Measurements from ENCODE around the gene MLH1.

Gene MLH1

GRCh38 chr3:37074178-37074577 is 80.9 kb downstream of the MLH1 start:
- no peak for TF ChIP-seq GATA2 (IDR thresholded peaks at IDR 0.05; ENCODE audit: low read depth, low read length)
- TF ChIP-seq GATA3 (IDR thresholded peaks at IDR 0.05; ENCODE audit: low read depth, low read length), result no peak

- TF ChIP-seq GATA3 (IDR thresholded peaks at IDR 0.05; ENCODE audit: low read depth, low read length) (no peak), GATA2 (IDR thresholded peaks at IDR 0.05; ENCODE audit: low read depth, low read length) (no peak)
Measured at GRCh38 chr3:37075955-37076354, 82.6 kb downstream of the MLH1 start.

- TF ChIP-seq GATA3 (IDR thresholded peaks at IDR 0.05; ENCODE audit: low read depth, low read length) (no peak), GATA2 (IDR thresholded peaks at IDR 0.05; ENCODE audit: low read depth, low read length) (no peak)
Measured at GRCh38 chr3:37082317-37082716, 89.0 kb downstream of the MLH1 start.

- TF ChIP-seq GATA3 (IDR thresholded peaks at IDR 0.05; ENCODE audit: low read depth, low read length), result no peak
- TF ChIP-seq GATA2 (IDR thresholded peaks at IDR 0.05; ENCODE audit: low read depth, low read length), result no peak
Measured at GRCh38 chr3:37086918-37087317, 93.6 kb downstream of the MLH1 start.

GRCh38 chr3:37087870-37088269 is 94.6 kb downstream of the MLH1 start:
- TF ChIP-seq GATA3 (IDR thresholded peaks at IDR 0.05; ENCODE audit: low read depth, low read length), result no peak
- TF ChIP-seq GATA2 (IDR thresholded peaks at IDR 0.05; ENCODE audit: low read depth, low read length), result no peak

- TF ChIP-seq GATA2 (IDR thresholded peaks at IDR 0.05; ENCODE audit: low read depth, low read length), result no peak
- no peak for TF ChIP-seq GATA3 (IDR thresholded peaks at IDR 0.05; ENCODE audit: low read depth, low read length)
Measured at GRCh38 chr3:37092484-37092883, 99.2 kb downstream of the MLH1 start.

- no peak for TF ChIP-seq GATA3 (IDR thresholded peaks at IDR 0.05; ENCODE audit: low read depth, low read length)
- no peak for TF ChIP-seq GATA2 (IDR thresholded peaks at IDR 0.05; ENCODE audit: low read depth, low read length)
Measured at GRCh38 chr3:37093481-37093880, 100.2 kb downstream of the MLH1 start.

- TF ChIP-seq GATA3 (IDR thresholded peaks at IDR 0.05; ENCODE audit: low read depth, low read length) (no peak), GATA2 (IDR thresholded peaks at IDR 0.05; ENCODE audit: low read depth, low read length) (no peak)
Measured at GRCh38 chr3:37094636-37095035, 101.3 kb downstream of the MLH1 start.

- no peak for TF ChIP-seq GATA3 (IDR thresholded peaks at IDR 0.05; ENCODE audit: low read depth, low read length)
- no peak for TF ChIP-seq GATA2 (IDR thresholded peaks at IDR 0.05; ENCODE audit: low read depth, low read length)
Measured at GRCh38 chr3:37096288-37096687, 103.0 kb downstream of the MLH1 start.

GRCh38 chr3:37096975-37097374 is 103.7 kb downstream of the MLH1 start:
- no peak for TF ChIP-seq GATA3 (IDR thresholded peaks at IDR 0.05; ENCODE audit: low read depth, low read length)
- no peak for TF ChIP-seq GATA2 (IDR thresholded peaks at IDR 0.05; ENCODE audit: low read depth, low read length)

- no peak for TF ChIP-seq GATA2 (IDR thresholded peaks at IDR 0.05; ENCODE audit: low read depth, low read length)
- no peak for TF ChIP-seq GATA3 (IDR thresholded peaks at IDR 0.05; ENCODE audit: low read depth, low read length)
Measured at GRCh38 chr3:37097776-37098175, 104.5 kb downstream of the MLH1 start.

- TF ChIP-seq GATA2 (IDR thresholded peaks at IDR 0.05; ENCODE audit: low read depth, low read length) (no peak), GATA3 (IDR thresholded peaks at IDR 0.05; ENCODE audit: low read depth, low read length) (no peak)
Measured at GRCh38 chr3:37098884-37099283, 105.6 kb downstream of the MLH1 start.

- TF ChIP-seq GATA3 (IDR thresholded peaks at IDR 0.05; ENCODE audit: low read depth, low read length), result no peak
- TF ChIP-seq GATA2 (IDR thresholded peaks at IDR 0.05; ENCODE audit: low read depth, low read length), result no peak
Measured at GRCh38 chr3:37099469-37099868, 106.2 kb downstream of the MLH1 start.

GRCh38 chr3:37100411-37100810 is 107.1 kb downstream of the MLH1 start:
- TF ChIP-seq GATA3 (IDR thresholded peaks at IDR 0.05; ENCODE audit: low read depth, low read length) (no peak), GATA2 (IDR thresholded peaks at IDR 0.05; ENCODE audit: low read depth, low read length) (no peak)
